RPMI8226 (cell line): Measurements from ENCODE around the gene KANSL1L.
"Not testable (repeated sequence)": the region's sequence is repeated elsewhere in the genome, so short reads cannot be mapped to it uniquely, and the experiment has no call there.

Experiments used
- DNase-seq: peaks from one replicate; pipeline ENCODE4 v3.0.0-alpha.2; 2015

Gene KANSL1L

GRCh38 chr2:210171309-210172218 lies at the start of gene KANSL1L:
Gene KANSL1L, minus strand, starts transcription at chr2:210171409. Its CDS starts 16,827 bp downstream, at chr2:210154582.
- DNase-seq = peak; percentile 98

- no peak for DNase-seq
Measured at GRCh38 chr2:210215120-210215519, 43.9 kb upstream of the KANSL1L start.

- DNase-seq = no peak
Measured at GRCh38 chr2:210210185-210210584, 39.0 kb upstream of the KANSL1L start.

- DNase-seq = no peak
Measured at GRCh38 chr2:210207929-210208328, 36.7 kb upstream of the KANSL1L start.

- no peak for DNase-seq
Measured at GRCh38 chr2:210203558-210203957, 32.3 kb upstream of the KANSL1L start.

- DNase-seq = no peak
Measured at GRCh38 chr2:210203147-210203546, 31.9 kb upstream of the KANSL1L start.

- DNase-seq = no peak
Measured at GRCh38 chr2:210199854-210200253, 28.6 kb upstream of the KANSL1L start.

GRCh38 chr2:210199186-210199765 lies 28.1 kb upstream of the KANSL1L start:
- peak; percentile 39 for DNase-seq

- no peak for DNase-seq
Measured at GRCh38 chr2:210198326-210198725, 27.1 kb upstream of the KANSL1L start.

- DNase-seq = no peak
Measured at GRCh38 chr2:210197720-210198119, 26.5 kb upstream of the KANSL1L start.

- DNase-seq = peak; percentile 52
Measured at GRCh38 chr2:210195101-210195852, 24.1 kb upstream of the KANSL1L start.

- no peak for DNase-seq
Measured at GRCh38 chr2:210190345-210190744, 19.1 kb upstream of the KANSL1L start.

- DNase-seq = no peak
Measured at GRCh38 chr2:210189452-210190138, 18.4 kb upstream of the KANSL1L start.

- no peak for DNase-seq
Measured at GRCh38 chr2:210188755-210189154, 17.5 kb upstream of the KANSL1L start.

GRCh38 chr2:210188190-210188589 lies 17.0 kb upstream of the KANSL1L start:
- no peak for DNase-seq

- not testable (repeated sequence) for DNase-seq
Measured at GRCh38 chr2:210183936-210184335, 12.7 kb upstream of the KANSL1L start.

GRCh38 chr2:210181606-210182088 lies 10.4 kb upstream of the KANSL1L start:
- DNase-seq = peak; percentile 68

GRCh38 chr2:210181033-210181605 lies 9.9 kb upstream of the KANSL1L start:
- DNase-seq = peak; percentile 14

- DNase-seq = no peak
Measured at GRCh38 chr2:210180477-210180876, 9.3 kb upstream of the KANSL1L start.

GRCh38 chr2:210179351-210179990 lies 8.3 kb upstream of the KANSL1L start:
- no peak for DNase-seq

- no peak for DNase-seq
Measured at GRCh38 chr2:210177769-210178168, 6.6 kb upstream of the KANSL1L start.

GRCh38 chr2:210177115-210177514 lies 5.9 kb upstream of the KANSL1L start:
- not testable (repeated sequence) for DNase-seq
